HepG2 (cell line): Measurements from ENCODE around the gene TBC1D16. TPM values are rescaled to one million over a fixed set of nuclear protein-coding genes. Genes with fewer than 3 reads are reported as not detected.
A peak's percentile ranks its signal among the peaks of the same experiment; 100 is the strongest.

ENCODE experiments used
- CBX2 ChIP-seq, 2 experiments: fragments of 200-600 bp in 1 of 2; sonication (generic); formaldehyde crosslinking in 1 of 2; IDR thresholded peaks; 2 replicates each; pipeline versions ENCODE4 v1.7.0 to v1.8.1; 2018 to 2022; ENCODE audit warnings: low read depth in 2 of 2, low read length in 1 of 2, mild to moderate bottlenecking in 1 of 2, missing genetic modification reagents in 1 of 2
- JUND ChIP-seq: sonication (generic); formaldehyde crosslinking; IDR thresholded peaks from 2 replicates; pipeline ENCODE4 v1.8.0; 2022; ENCODE audit warnings: mild to moderate bottlenecking, missing genetic modification reagents
- RELA ChIP-seq: sonication (generic); formaldehyde crosslinking; IDR thresholded peaks from 2 replicates; pipeline ENCODE4 v1.4.0; 2020; ENCODE audit warnings: missing genetic modification reagents
- TBP ChIP-seq: sonication (generic); formaldehyde crosslinking; IDR thresholded peaks from 2 replicates; pipeline ENCODE4 v1.5.0; 2020; ENCODE audit warnings: missing genetic modification reagents
- ZBTB7B ChIP-seq: sonication (generic); formaldehyde crosslinking; IDR thresholded peaks from 2 replicates; pipeline ENCODE4 v1.4.0; 2020; ENCODE audit warnings: missing genetic modification reagents
- ZNF713 ChIP-seq: sonication (generic); formaldehyde crosslinking; IDR thresholded peaks from 2 replicates; pipeline ENCODE4 v1.4.0; 2020; ENCODE audit warnings: mild to moderate bottlenecking, missing genetic modification reagents
- polyA plus RNA-seq, 8 experiments: library from polyadenylated mRNA; depleted of rRNA in 3 of 8; stranded (reverse) in 7 of 8; unstranded in 1 of 8; fragments of >200 nt; fragmentation: Illumina TruSeq in 4 of 8; extraction: Trizol in 4 of 8; gene quantifications; 2 replicates each; pipeline versions ENCODE4 v1.2.1 to v1.2.3, GENCODE V29; 2011 to 2016; ENCODE audit warnings: low read depth in 4 of 8, missing spikeins in 1 of 8, mixed read lengths in 1 of 8; ENCODE audit not compliant: insufficient read depth in 1 of 8
- total RNA-seq, 5 experiments: library from RNA; depleted of rRNA; stranded (reverse); fragments of >200 nt; fragmentation: Illumina TruSeq; extraction: Trizol; gene quantifications; 2 replicates each; pipeline ENCODE4 v1.2.3, GENCODE V29; 2016; ENCODE audit warnings: low read depth in 1 of 5
- TF ChIP-seq, protein P1 (sequence below), 2 experiments: IDR thresholded peaks; 2 replicates each; pipeline ENCODE4 v1.6.1; 2011 to 2012; ENCODE audit warnings: low read length in 2 of 2, borderline replicate concordance in 1 of 2, low read depth in 1 of 2, mild to moderate bottlenecking in 1 of 2, moderate library complexity in 1 of 2
- TF ChIP-seq, protein P2 (sequence below): sonication (generic); formaldehyde crosslinking; IDR thresholded peaks from 2 replicates; pipeline ENCODE4 v1.4.0; 2020; ENCODE audit warnings: missing genetic modification reagents, borderline replicate concordance
- TF ChIP-seq, protein P3 (sequence below), 2 experiments: sonication (generic) in 1 of 2; formaldehyde crosslinking in 1 of 2; IDR thresholded peaks; 2 replicates each; pipeline versions ENCODE4 v1.4.0 to v1.6.1; 2016 to 2020; ENCODE audit warnings: borderline replicate concordance in 1 of 2, low read depth in 1 of 2, mild to moderate bottlenecking in 1 of 2, missing genetic modification reagents in 1 of 2
- TF ChIP-seq, protein P4 (sequence below): sonication (generic); formaldehyde crosslinking; IDR thresholded peaks from 2 replicates; pipeline ENCODE4 v1.4.0; 2020; ENCODE audit warnings: mild to moderate bottlenecking, missing genetic modification reagents
- TF ChIP-seq, protein P5 (sequence below): sonication (generic); formaldehyde crosslinking; IDR thresholded peaks from 2 replicates; pipeline ENCODE4 v1.8.0; 2022; ENCODE audit warnings: missing genetic modification reagents, mild to moderate bottlenecking, moderate library complexity, borderline replicate concordance

Gene TBC1D16
- total and polyA plus RNA-seq, 2 of the 13 experiments (the other 11 are each of a cell fraction or from before 2014, with no cell fraction given): 14.9 to 24.9 TPM

DNA sequence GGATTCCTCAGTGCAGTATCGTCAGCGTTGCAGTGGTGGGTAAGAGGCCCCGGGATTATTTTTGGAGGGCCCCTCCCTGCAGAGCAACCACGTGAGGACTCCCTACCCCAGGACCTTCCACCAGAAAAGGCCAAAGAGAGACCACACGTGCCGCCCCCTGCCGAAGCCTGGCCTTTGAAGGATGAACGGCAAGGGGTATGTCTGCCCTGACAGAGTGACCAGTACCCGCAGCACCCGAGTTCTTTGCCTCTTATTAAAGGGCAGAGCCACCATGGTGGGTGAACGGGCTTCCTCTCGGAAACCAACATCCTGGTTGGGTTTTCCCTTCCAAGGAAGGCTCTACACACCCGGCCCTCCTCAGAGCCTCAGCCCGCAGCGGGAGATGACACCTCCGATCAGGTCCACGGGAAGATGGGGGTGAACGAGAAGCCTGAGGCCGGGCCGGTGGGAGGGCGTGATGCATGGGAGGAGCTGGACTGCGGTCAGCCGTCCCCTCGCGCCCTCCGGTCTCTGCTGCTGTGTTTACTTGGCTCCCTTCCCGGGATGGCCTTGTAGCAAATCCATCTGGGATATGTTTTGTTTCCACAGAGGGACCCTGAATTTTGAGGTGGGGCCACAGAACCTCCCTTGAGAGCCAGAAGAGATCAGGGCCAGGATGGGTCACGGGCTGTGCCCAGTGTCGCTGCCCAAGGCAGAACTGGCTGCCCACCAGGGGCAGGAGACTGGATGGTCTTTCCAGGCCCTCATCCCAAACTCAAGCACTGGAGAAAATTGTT is 49.1 kb downstream of the TBC1D16 start (continued):
- TF ChIP-seq, protein P1, sequence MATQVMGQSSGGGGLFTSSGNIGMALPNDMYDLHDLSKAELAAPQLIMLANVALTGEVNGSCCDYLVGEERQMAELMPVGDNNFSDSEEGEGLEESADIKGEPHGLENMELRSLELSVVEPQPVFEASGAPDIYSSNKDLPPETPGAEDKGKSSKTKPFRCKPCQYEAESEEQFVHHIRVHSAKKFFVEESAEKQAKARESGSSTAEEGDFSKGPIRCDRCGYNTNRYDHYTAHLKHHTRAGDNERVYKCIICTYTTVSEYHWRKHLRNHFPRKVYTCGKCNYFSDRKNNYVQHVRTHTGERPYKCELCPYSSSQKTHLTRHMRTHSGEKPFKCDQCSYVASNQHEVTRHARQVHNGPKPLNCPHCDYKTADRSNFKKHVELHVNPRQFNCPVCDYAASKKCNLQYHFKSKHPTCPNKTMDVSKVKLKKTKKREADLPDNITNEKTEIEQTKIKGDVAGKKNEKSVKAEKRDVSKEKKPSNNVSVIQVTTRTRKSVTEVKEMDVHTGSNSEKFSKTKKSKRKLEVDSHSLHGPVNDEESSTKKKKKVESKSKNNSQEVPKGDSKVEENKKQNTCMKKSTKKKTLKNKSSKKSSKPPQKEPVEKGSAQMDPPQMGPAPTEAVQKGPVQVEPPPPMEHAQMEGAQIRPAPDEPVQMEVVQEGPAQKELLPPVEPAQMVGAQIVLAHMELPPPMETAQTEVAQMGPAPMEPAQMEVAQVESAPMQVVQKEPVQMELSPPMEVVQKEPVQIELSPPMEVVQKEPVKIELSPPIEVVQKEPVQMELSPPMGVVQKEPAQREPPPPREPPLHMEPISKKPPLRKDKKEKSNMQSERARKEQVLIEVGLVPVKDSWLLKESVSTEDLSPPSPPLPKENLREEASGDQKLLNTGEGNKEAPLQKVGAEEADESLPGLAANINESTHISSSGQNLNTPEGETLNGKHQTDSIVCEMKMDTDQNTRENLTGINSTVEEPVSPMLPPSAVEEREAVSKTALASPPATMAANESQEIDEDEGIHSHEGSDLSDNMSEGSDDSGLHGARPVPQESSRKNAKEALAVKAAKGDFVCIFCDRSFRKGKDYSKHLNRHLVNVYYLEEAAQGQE (IDR thresholded peaks at IDR 0.05; ENCODE audit: borderline replicate concordance in 1 of 2, low read depth in 1 of 2, low read length in 2 of 2): peak in 1 of 2 experiments; percentile 58; a peak in 1 of 4 replicates
- TF ChIP-seq, protein P2, sequence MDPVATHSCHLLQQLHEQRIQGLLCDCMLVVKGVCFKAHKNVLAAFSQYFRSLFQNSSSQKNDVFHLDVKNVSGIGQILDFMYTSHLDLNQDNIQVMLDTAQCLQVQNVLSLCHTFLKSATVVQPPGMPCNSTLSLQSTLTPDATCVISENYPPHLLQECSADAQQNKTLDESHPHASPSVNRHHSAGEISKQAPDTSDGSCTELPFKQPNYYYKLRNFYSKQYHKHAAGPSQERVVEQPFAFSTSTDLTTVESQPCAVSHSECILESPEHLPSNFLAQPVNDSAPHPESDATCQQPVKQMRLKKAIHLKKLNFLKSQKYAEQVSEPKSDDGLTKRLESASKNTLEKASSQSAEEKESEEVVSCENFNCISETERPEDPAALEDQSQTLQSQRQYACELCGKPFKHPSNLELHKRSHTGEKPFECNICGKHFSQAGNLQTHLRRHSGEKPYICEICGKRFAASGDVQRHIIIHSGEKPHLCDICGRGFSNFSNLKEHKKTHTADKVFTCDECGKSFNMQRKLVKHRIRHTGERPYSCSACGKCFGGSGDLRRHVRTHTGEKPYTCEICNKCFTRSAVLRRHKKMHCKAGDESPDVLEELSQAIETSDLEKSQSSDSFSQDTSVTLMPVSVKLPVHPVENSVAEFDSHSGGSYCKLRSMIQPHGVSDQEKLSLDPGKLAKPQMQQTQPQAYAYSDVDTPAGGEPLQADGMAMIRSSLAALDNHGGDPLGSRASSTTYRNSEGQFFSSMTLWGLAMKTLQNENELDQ: peak; percentile 15; the same call in 1 of the 2 replicates
- TF ChIP-seq ZBTB7B (CRISPR knock-in tag): peak; percentile 99
- TF ChIP-seq, protein P3, sequence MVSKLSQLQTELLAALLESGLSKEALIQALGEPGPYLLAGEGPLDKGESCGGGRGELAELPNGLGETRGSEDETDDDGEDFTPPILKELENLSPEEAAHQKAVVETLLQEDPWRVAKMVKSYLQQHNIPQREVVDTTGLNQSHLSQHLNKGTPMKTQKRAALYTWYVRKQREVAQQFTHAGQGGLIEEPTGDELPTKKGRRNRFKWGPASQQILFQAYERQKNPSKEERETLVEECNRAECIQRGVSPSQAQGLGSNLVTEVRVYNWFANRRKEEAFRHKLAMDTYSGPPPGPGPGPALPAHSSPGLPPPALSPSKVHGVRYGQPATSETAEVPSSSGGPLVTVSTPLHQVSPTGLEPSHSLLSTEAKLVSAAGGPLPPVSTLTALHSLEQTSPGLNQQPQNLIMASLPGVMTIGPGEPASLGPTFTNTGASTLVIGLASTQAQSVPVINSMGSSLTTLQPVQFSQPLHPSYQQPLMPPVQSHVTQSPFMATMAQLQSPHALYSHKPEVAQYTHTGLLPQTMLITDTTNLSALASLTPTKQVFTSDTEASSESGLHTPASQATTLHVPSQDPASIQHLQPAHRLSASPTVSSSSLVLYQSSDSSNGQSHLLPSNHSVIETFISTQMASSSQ (IDR thresholded peaks at IDR 0.05; ENCODE audit: low read depth): no peak
- TF ChIP-seq, protein P3 (CRISPR knock-in tag; IDR thresholded peaks at IDR 0.05; ENCODE audit: borderline replicate concordance): peak; percentile 90; the same call in 1 of the 2 replicates
- peak; percentile 67; the same call in 1 of the 2 replicates for TF ChIP-seq RELA (CRISPR knock-in tag)
- TF ChIP-seq TBP: peak; percentile 74; the same call in 1 of the 2 replicates
- no peak for TF ChIP-seq CBX2 (IDR thresholded peaks at IDR 0.05; ENCODE audit: low read depth, low read length)
- TF ChIP-seq CBX2 (CRISPR knock-in tag; IDR thresholded peaks at IDR 0.05; ENCODE audit: low read depth): no peak
- TF ChIP-seq, protein P4, sequence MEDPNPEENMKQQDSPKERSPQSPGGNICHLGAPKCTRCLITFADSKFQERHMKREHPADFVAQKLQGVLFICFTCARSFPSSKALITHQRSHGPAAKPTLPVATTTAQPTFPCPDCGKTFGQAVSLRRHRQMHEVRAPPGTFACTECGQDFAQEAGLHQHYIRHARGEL: no peak
- TF ChIP-seq, protein P5, sequence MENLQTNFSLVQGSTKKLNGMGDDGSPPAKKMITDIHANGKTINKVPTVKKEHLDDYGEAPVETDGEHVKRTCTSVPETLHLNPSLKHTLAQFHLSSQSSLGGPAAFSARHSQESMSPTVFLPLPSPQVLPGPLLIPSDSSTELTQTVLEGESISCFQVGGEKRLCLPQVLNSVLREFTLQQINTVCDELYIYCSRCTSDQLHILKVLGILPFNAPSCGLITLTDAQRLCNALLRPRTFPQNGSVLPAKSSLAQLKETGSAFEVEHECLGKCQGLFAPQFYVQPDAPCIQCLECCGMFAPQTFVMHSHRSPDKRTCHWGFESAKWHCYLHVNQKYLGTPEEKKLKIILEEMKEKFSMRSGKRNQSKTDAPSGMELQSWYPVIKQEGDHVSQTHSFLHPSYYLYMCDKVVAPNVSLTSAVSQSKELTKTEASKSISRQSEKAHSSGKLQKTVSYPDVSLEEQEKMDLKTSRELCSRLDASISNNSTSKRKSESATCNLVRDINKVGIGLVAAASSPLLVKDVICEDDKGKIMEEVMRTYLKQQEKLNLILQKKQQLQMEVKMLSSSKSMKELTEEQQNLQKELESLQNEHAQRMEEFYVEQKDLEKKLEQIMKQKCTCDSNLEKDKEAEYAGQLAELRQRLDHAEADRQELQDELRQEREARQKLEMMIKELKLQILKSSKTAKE (CRISPR knock-in tag): peak; percentile 86
- TF ChIP-seq JUND (CRISPR knock-in tag): peak; percentile 49; the same call in 1 of the 2 replicates
- TF ChIP-seq ZNF713 (CRISPR knock-in tag): no peak; the same call in 1 of the 2 replicates
